Immature natural killer cell (primary cell): ENCODE data around the gene UFD1. TPM values are rescaled to one million over a fixed set of nuclear protein-coding genes. Genes with fewer than 3 reads are reported as not detected.

ENCODE experiments used
- DNase-seq, 3 donors: peaks; one replicate each; pipeline ENCODE4 v3.0.0; 2022; ENCODE audit warnings: mixed read lengths in 1 of 3
- H3K27ac Mint-ChIP-seq, 6 donors: one replicate each; pipeline ENCODE4 v1.8.0; 2020; ENCODE audit warnings: mixed read lengths in 6 of 6, mild to moderate bottlenecking in 5 of 6, inconsistent platforms in 4 of 6, moderate library complexity in 3 of 6
- H3K27me3 Mint-ChIP-seq, 3 donors: one replicate each; pipeline ENCODE4 v1.8.0; 2020 to 2021; ENCODE audit warnings: low read depth in 3 of 3, mild to moderate bottlenecking in 3 of 3, mixed read lengths in 3 of 3, moderate library complexity in 3 of 3, inconsistent platforms in 1 of 3
- H3K36me3 Mint-ChIP-seq, 3 donors: one replicate each; pipeline ENCODE4 v1.8.0; 2020; ENCODE audit warnings: mixed read lengths in 3 of 3, inconsistent platforms in 2 of 3, mild to moderate bottlenecking in 2 of 3
- H3K4me1 Mint-ChIP-seq, 2 donors: one replicate each; pipeline ENCODE4 v1.8.0; 2020; ENCODE audit warnings: inconsistent platforms in 2 of 2, mild to moderate bottlenecking in 2 of 2, mixed read lengths in 2 of 2, moderate library complexity in 1 of 2
- H3K4me3 Mint-ChIP-seq, 5 donors: one replicate each; pipeline ENCODE4 v1.8.0; 2020; ENCODE audit warnings: mild to moderate bottlenecking in 5 of 5, mixed read lengths in 5 of 5, inconsistent platforms in 3 of 5, moderate library complexity in 3 of 5
- H3K9me3 Mint-ChIP-seq, 6 donors: one replicate each; pipeline ENCODE4 v1.8.0; 2020; ENCODE audit warnings: mild to moderate bottlenecking in 6 of 6, mixed read lengths in 6 of 6, inconsistent platforms in 4 of 6, moderate library complexity in 3 of 6
- polyA plus RNA-seq, 3 donors: library from polyadenylated mRNA; unstranded; fragments of 300-500 nt; fragmentation: Illumina TruSeq; gene quantifications; one replicate each; pipeline ENCODE4 v1.2.3, GENCODE V29; 2021

UFD1 gene
- polyA plus RNA-seq, 3 donors from 2014 or later: 106 to 176 (median 142) TPM

DNA sequence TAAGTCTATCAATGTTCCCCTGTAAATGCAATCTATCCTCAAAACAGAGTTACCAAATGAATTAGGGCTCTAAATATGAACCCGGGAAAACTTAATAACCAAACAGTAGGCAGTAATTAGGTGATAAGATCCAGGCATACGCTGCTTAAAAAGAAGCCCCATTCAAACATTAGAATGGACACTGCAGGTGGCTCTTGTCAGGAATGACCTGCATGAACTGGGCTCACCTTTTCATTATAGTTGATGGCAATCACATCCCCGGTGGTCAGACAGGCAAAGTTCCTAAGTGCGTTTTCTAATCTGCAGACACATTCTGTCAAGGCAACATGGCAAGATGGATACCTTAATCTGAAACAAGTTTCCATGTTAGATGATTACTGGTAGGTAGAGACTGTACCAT is 14.0 kb downstream of the UFD1 start:
- Mint-ChIP-seq H3K36me3 (peaks cover 16 to 54% (median 27%) of the 10 kb centered on the region in 3 donors), H3K9me3 (no peaks in the 10 kb centered on the region), H3K4me1 (peaks cover 0 to 1% of the 10 kb centered on the region in 2 donors), H3K27ac (peak overlapping the region in 1 of 6 donors; percentile 5), H3K4me3 (no peak overlapping the region), H3K27me3 (peaks cover 0 to 8% (median 0%) of the 10 kb centered on the region in 3 donors)
- no peak for DNase-seq

- H3K27me3 Mint-ChIP-seq: peaks cover 0 to 6% (median 0%) of the 10 kb centered on the region in 3 donors
- H3K4me3 Mint-ChIP-seq: no peak overlapping the region
- H3K4me1 Mint-ChIP-seq: peaks cover 0 to 1% of the 10 kb centered on the region in 2 donors
- DNase-seq: no peak
- no peak overlapping the region for H3K27ac Mint-ChIP-seq
- H3K36me3 Mint-ChIP-seq: peaks cover 17 to 53% (median 27%) of the 10 kb centered on the region in 3 donors
- H3K9me3 Mint-ChIP-seq: no peaks in the 10 kb centered on the region
Observed at GRCh38 chr22:19464546-19464945, 14.4 kb downstream of the UFD1 start.

- H3K36me3 Mint-ChIP-seq: peaks cover 13 to 49% (median 22%) of the 10 kb centered on the region in 3 donors
- H3K4me3 Mint-ChIP-seq: no peak overlapping the region
- peaks cover 0 to 1% of the 10 kb centered on the region in 2 donors for H3K4me1 Mint-ChIP-seq
- H3K27ac Mint-ChIP-seq: no peak overlapping the region
- no peaks in the 10 kb centered on the region for H3K9me3 Mint-ChIP-seq
- DNase-seq: no peak
- peaks cover 0 to 6% (median 0%) of the 10 kb centered on the region in 3 donors for H3K27me3 Mint-ChIP-seq
Observed at GRCh38 chr22:19463491-19464469, 15.2 kb downstream of the UFD1 start.

DNA sequence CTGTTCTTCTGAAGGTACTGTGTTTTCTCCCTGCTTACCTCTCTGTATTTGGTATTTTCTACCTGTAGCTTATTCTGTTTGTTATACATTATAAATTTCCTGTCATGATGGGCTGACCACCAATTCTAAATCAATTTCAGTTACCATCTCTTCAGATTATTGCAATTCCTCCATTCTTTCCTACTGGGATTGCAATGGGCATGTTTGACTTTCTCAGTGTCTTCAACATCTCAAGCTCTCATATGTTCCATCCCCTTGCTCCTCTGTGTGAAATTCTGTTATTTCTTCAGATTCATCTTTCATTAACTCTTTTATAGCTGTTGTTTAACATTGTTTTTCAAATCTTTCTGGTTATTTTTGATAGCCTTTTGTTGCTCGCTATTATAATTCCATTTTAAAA is 16.0 kb downstream of the UFD1 start:
- H3K4me1 Mint-ChIP-seq: peaks cover 0 to 1% of the 10 kb centered on the region in 2 donors
- DNase-seq: no peak
- peak overlapping the region in 1 of 6 donors; percentile 10 for H3K27ac Mint-ChIP-seq
- peaks cover 0 to 5% (median 2%) of the 10 kb centered on the region in 3 donors for H3K27me3 Mint-ChIP-seq
- H3K36me3 Mint-ChIP-seq: peaks cover 13 to 44% (median 22%) of the 10 kb centered on the region in 3 donors
- no peak overlapping the region for H3K4me3 Mint-ChIP-seq
- no peaks in the 10 kb centered on the region for H3K9me3 Mint-ChIP-seq

DNA sequence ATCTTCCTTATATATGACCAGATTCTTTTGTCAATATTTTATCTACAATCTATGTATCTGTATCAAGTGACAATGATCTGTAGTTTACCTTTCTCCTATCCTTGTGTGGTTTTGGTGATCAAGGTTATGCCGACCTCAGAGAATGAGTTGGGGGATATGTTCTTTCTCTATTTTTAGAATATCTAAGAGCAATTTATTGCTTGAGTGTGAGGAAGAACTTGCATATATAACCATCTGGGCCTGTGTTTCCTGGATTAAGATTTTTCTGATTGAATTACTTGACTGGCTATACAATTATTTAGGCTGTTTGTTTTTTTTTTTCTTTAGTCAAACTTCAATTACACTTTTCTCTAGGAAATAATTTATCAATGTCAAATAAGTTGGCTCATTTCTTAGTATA is 17.5 kb downstream of the UFD1 start:
- no peaks in the 10 kb centered on the region for H3K9me3 Mint-ChIP-seq
- H3K4me3 Mint-ChIP-seq: no peak overlapping the region
- H3K4me1 Mint-ChIP-seq: peaks cover 0 to 1% of the 10 kb centered on the region in 2 donors
- H3K27me3 Mint-ChIP-seq: peaks cover 0 to 2% (median 2%) of the 10 kb centered on the region in 3 donors
- H3K36me3 Mint-ChIP-seq: peaks cover 18 to 41% (median 23%) of the 10 kb centered on the region in 3 donors
- no peak for DNase-seq
- no peak overlapping the region for H3K27ac Mint-ChIP-seq

GRCh38 chr22:19460036-19460435 is 19.0 kb downstream of the UFD1 start:
- Mint-ChIP-seq H3K27ac (no peak overlapping the region), H3K9me3 (no peaks in the 10 kb centered on the region), H3K36me3 (peaks cover 17 to 41% (median 17%) of the 10 kb centered on the region in 3 donors), H3K27me3 (peaks cover 0 to 3% (median 2%) of the 10 kb centered on the region in 3 donors), H3K4me1 (peaks cover 0 to 1% of the 10 kb centered on the region in 2 donors), H3K4me3 (no peak overlapping the region)
- no peak for DNase-seq

DNA sequence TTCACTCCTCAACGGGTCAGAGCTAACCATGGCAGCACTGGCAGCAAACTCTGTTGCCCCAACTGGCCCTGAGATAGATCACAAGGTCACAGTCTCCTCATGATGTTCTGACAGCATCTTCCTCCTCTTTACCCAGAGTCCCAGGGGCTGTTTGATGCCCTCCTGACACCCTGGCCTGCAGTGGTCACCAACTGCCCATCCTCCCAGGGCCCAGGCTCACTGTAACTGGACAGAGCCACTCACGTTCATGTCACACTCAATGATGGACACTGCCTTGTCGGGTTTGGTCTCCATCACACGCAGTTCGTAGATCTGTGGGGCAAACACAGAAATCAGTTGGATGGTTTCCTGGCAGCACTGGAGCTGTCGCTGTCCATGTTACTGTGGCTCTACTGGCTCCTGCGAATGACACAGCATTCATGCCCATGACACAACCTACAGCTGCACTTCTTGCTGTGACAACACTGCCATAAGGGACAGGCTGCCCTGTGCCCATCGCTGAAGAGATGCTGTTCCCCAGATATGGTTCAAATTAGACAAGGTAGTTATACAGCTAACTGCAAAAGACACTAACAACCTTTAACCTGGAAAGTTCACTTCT is 21.1 kb downstream of the UFD1 start:
- Mint-ChIP-seq H3K27ac (no peak overlapping the region), H3K4me1 (no peaks in the 10 kb centered on the region), H3K36me3 (peaks cover 13 to 42% (median 21%) of the 10 kb centered on the region in 3 donors), H3K9me3 (no peaks in the 10 kb centered on the region), H3K4me3 (no peak overlapping the region), H3K27me3 (peaks cover 0 to 3% (median 0%) of the 10 kb centered on the region in 3 donors)
- DNase-seq: no peak

DNA sequence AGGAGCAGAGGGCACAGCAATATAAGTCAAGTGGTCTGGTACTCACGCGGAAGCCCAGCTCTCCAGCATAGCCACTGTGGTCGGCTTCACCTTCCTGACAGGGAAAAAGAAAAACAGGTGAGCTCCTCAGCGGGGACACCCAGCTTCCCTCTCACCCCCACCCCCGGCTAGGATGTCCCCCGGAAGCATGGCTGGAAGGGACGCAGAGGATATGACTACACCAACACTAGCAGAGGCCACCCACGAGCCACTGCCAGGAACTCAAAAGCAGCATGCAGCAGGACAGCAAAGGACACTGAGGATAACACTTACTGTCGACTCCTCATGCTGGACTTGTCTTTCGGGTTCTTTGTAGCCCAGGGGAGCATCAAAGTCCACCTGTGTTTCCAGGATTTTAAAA is 22.5 kb downstream of the UFD1 start:
- Mint-ChIP-seq H3K36me3 (peaks cover 17 to 41% (median 22%) of the 10 kb centered on the region in 3 donors), H3K4me1 (no peaks in the 10 kb centered on the region), H3K9me3 (no peaks in the 10 kb centered on the region), H3K27ac (peak overlapping the region in 2 of 6 donors; percentile 46 to 48), H3K27me3 (peaks cover 0 to 3% (median 0%) of the 10 kb centered on the region in 3 donors), H3K4me3 (no peak overlapping the region)
- DNase-seq: no peak

DNA sequence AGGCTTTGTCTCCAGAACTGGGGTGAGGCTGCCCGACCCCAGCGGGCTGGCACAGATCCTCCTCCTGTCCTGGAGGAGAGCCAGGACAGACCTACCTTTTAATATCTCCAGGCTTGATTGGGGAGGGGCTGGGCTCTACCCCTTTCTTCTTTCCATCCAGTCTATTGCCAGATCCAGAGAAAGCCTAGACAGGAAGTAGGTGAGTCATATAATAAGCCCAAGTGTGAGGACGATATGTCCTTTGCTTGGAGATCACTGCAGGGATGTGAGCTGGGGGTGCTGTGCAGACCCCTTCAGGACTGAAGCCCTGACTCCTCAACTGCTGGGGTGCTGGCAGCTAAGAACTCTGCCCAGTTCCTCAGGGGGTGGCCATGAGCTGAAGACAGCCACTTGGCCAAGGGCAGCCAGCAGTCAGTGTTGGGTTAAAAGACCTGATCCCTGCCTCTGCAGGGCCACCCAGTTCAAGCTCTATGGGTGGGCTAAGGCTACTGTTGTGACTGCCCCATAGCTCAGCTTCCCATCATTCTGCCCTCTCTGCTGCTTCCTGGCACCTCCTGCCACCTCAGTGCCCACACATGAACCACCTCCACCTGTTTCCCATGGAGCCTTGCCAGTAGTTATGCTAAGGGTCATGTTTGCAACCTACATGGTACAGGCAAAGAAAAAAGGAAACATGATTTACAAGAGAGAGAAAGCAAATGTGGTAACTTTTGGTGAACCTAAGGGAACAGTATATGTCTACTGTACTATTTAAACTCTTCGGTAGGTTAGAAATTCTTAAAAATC is 23.2 kb downstream of the UFD1 start:
- DNase-seq: no peak
- H3K27me3 Mint-ChIP-seq: peaks cover 0 to 5% (median 0%) of the 10 kb centered on the region in 3 donors
- H3K27ac Mint-ChIP-seq: peak overlapping the region in 1 of 6 donors; percentile 48
- no peak overlapping the region for H3K4me3 Mint-ChIP-seq
- peaks cover 17 to 39% (median 17%) of the 10 kb centered on the region in 3 donors for H3K36me3 Mint-ChIP-seq
- H3K4me1 Mint-ChIP-seq: no peaks in the 10 kb centered on the region
- no peaks in the 10 kb centered on the region for H3K9me3 Mint-ChIP-seq

- no peak overlapping the region for H3K4me3 Mint-ChIP-seq
- no peak for DNase-seq
- no peaks in the 10 kb centered on the region for H3K4me1 Mint-ChIP-seq
- H3K27ac Mint-ChIP-seq: no peak overlapping the region
- no peaks in the 10 kb centered on the region for H3K9me3 Mint-ChIP-seq
- H3K27me3 Mint-ChIP-seq: peaks cover 0 to 5% (median 0%) of the 10 kb centered on the region in 3 donors
- H3K36me3 Mint-ChIP-seq: peaks cover 15 to 39% (median 17%) of the 10 kb centered on the region in 3 donors
Observed at GRCh38 chr22:19455033-19455432, 24.0 kb downstream of the UFD1 start.

GRCh38 chr22:19454156-19454555 is 24.8 kb downstream of the UFD1 start:
- peaks cover 14 to 37% (median 17%) of the 10 kb centered on the region in 3 donors for H3K36me3 Mint-ChIP-seq
- peaks cover 0 to 5% (median 0%) of the 10 kb centered on the region in 3 donors for H3K27me3 Mint-ChIP-seq
- no peak overlapping the region for H3K4me3 Mint-ChIP-seq
- H3K9me3 Mint-ChIP-seq: no peaks in the 10 kb centered on the region
- DNase-seq: no peak
- peak overlapping the region in 2 of 6 donors; percentile 56 to 69 for H3K27ac Mint-ChIP-seq
- H3K4me1 Mint-ChIP-seq: no peaks in the 10 kb centered on the region

DNA sequence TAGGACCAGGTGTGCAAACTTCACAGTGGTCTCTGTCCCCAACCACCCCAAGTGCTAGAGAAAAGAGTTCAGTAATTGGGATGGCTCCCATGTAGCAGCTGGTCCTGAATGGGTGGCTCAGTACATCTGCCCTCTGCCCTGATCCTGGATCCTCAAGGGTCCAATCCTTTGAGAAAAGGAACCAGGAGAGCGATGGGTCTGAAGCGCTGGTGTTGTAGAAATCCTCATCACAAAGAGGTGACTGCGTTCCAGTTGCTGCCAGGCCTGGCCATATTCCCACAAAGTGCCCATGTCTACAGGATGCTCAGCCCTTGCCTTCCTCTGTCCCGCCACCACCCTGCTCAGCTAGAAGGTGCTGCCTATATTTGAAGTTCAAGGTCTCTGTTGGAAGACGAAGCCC is 25.3 kb downstream of the UFD1 start:
- peaks cover 14 to 37% (median 17%) of the 10 kb centered on the region in 3 donors for H3K36me3 Mint-ChIP-seq
- no peak for DNase-seq
- H3K4me3 Mint-ChIP-seq: no peak overlapping the region
- peak overlapping the region in 2 of 6 donors; percentile 67 to 69 for H3K27ac Mint-ChIP-seq
- peaks cover 0 to under 1% of the 10 kb centered on the region in 2 donors for H3K4me1 Mint-ChIP-seq
- H3K27me3 Mint-ChIP-seq: peaks cover 0 to 5% (median 0%) of the 10 kb centered on the region in 3 donors
- no peaks in the 10 kb centered on the region for H3K9me3 Mint-ChIP-seq

GRCh38 chr22:19451570-19451969 is 27.4 kb downstream of the UFD1 start:
- H3K27ac Mint-ChIP-seq: peak overlapping the region in 3 of 6 donors; percentile 31 to 41 (median 38)
- peaks cover 14 to 21% of the 10 kb centered on the region in 2 donors for H3K4me1 Mint-ChIP-seq
- no peak for DNase-seq
- H3K9me3 Mint-ChIP-seq: no peaks in the 10 kb centered on the region
- H3K36me3 Mint-ChIP-seq: peaks cover 9 to 32% (median 12%) of the 10 kb centered on the region in 3 donors
- no peak overlapping the region for H3K4me3 Mint-ChIP-seq
- H3K27me3 Mint-ChIP-seq: peaks cover 0 to 10% (median 0%) of the 10 kb centered on the region in 3 donors
